Fibroblast of skin of left quadriceps (primary cell): ENCODE measurements around the gene DPH2.
A peak's percentile ranks its signal among the peaks of the same experiment; 100 is the strongest.

Experiments
- DNase-seq, 2 experiments: peaks; one replicate each; pipeline ENCODE4 v3.0.0-alpha.2; 2013; ENCODE audit warnings: low read depth in 2 of 2

Gene DPH2

DNA sequence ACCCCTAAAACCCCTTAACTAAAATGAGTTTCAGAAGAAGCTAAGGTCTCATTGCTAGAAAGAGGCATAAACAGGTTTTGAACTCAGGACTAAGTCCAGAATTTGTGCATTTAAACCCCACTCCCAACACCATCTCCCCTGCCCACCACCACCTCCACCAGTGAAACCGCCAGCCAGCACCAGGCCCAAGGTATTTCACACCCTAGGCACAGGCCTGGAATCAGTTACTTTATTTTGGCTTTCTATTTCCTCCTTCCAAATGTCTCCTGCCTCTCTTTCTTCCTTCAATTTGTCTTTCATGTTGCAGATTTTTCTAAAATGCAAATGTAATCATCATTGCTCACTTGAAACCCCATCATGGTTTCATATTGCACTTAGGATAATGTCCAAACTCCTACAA, 24.9 kb upstream of the DPH2 start:
- no peak for DNase-seq

DNA sequence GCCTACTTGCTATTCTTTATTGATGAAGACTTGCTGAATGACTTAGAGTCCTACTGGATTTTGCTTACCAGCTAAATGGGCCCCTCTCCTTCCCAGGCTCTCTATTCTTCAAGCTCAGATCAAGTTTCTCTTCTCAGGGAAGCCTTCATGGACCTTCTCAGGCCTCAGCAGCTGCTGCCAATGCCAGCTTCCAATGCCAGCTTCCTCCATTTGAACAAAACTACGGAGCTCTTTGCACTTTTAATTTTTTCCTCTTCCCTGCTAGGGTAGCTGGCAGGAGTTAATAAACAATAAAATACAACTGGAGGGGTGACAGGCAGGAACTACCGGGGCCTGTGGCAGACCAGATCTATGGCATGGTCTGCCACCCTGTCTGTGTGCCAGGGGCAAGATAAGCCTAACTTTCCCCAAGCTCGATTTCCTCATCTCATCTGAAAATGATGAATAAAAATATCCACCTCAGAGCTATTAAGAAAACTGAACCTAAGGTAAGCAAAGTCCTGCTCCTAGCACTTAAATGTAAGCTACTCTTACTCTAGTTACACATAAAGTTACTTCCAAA, 24.1 kb upstream of the DPH2 start:
- DNase-seq = no peak

- DNase-seq = peak; percentile 83 to 84
Observed at GRCh38 chr1:43946236-43947060, 23.4 kb upstream of the DPH2 start, which contains the start of gene IPO13. Gene IPO13 (plus strand): TSS chr1:43946950. CDS start chr1:43947601, 651 bp downstream.

- no peak for DNase-seq
Observed at GRCh38 chr1:43947061-43947873, 22.5 kb upstream of the DPH2 start.

DNA sequence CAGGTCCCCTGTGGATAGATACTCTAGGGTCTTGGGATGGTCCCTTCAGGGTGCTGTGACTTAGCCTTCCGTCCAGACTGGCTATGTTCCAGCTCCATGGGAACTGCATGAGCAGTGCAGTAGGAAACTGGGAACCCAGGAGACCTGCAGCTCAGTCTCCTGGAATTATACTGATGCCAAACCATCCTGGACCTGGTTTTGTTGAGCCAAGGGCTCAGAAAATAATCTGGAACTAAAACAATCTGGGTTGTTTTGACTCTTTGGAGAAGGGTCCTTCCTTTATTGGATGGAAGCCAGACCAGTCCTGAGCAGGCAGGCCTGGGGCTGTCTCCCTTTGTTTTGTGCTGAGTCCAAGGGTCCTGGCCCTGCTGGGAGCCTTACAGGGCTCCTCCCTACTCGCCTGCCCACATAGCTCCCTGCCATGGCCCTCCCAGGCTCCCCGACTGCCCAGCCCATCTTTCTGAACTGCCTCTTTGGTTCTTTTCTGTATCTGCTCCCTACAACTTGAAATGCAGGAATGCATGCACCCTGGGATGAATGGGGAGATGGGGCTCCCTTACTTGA, 21.9 kb upstream of the DPH2 start:
- no peak for DNase-seq

DNA sequence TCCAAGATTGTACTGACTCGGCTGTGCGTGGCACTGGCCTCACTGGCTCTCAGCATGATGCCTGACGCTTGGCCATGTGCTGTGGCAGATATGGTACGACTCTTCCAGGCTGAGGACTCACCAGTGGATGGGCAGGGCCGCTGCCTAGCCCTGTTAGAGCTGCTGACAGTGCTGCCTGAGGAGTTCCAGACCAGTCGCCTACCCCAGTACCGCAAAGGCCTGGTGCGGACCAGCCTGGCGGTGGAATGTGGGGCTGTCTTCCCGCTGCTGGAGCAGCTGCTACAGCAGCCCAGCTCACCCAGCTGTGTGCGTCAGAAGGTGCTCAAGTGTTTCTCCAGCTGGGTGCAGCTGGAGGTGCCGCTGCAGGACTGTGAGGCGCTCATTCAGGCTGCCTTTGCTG, 20.1 kb upstream of the DPH2 start:
- DNase-seq = no peak

GRCh38 chr1:43951021-43951985, 18.5 kb upstream of the DPH2 start:
- DNase-seq = no peak

DNA sequence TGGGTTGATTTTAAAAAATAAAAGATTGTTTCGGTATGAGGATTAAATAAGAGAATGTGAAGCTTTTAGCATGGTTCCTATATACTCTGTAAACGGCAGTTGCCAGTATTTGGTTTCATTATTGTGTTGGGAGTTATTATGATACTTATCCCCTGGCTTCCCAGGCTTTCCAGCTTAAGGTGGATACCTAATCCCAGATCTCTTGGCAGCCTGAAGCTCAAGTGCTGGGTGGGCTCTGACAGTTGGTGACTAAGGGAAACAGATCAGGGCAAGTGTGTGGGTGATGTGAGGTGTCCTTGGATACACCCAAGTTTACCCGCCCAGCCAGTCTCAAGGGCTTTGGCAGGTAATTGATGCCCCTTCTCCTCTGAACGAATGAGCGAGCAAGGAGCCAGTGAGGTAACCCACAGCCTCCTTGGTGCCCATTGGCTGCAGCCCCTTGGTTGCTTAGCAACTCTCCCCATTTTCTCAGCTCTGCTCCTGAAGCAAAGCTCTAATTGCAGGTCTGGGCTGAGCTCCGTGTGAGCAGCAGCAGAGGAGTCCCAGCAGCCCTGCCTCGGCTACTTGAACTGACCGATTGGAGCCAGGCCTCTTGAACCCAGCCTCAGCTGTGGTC, 17.0 kb upstream of the DPH2 start:
- DNase-seq = no peak

DNA sequence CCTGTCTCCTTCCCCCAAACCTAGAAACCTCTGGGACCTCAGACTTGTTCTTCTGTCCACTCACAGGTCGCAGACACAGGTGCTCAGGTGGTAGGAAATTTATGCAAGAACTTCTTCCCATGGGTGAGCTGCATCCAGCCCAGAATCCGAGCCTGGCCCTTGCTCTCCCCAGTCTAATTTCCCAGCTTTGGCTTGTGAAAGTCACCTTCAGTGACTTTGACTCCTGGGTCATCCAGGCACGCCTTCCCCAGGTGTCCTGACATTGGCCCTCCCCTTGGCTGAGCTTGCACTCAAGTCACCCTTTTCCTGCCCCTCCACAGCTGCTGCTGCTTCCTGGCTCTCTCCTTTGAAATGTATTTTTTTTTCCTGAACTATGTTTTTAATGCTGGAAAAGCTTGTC, 16.4 kb upstream of the DPH2 start:
- no peak for DNase-seq

DNA sequence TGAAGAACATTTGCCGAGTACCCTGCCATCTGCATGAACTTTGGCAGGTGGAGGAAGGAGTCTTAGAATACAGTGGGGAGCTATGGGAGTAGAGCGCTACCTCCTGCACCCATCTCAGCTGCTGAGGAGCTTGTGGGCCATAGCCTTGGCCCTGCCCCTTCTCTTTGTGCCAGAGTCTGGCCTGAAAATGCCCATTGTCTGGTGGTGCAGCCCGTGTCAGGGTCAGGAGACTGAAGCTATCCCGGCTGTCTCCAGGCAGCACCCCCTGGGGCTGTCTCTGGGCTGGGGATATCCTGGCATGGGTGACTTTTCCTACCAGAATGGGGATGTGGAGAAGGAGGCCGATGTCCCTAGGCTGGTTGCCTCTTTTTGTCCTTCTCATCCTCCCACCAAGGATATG, 15.8 kb upstream of the DPH2 start:
- no peak for DNase-seq

GRCh38 chr1:43956234-43956633, 13.6 kb upstream of the DPH2 start:
- no peak for DNase-seq

GRCh38 chr1:43957407-43958040, 12.3 kb upstream of the DPH2 start:
- no peak for DNase-seq

DNA sequence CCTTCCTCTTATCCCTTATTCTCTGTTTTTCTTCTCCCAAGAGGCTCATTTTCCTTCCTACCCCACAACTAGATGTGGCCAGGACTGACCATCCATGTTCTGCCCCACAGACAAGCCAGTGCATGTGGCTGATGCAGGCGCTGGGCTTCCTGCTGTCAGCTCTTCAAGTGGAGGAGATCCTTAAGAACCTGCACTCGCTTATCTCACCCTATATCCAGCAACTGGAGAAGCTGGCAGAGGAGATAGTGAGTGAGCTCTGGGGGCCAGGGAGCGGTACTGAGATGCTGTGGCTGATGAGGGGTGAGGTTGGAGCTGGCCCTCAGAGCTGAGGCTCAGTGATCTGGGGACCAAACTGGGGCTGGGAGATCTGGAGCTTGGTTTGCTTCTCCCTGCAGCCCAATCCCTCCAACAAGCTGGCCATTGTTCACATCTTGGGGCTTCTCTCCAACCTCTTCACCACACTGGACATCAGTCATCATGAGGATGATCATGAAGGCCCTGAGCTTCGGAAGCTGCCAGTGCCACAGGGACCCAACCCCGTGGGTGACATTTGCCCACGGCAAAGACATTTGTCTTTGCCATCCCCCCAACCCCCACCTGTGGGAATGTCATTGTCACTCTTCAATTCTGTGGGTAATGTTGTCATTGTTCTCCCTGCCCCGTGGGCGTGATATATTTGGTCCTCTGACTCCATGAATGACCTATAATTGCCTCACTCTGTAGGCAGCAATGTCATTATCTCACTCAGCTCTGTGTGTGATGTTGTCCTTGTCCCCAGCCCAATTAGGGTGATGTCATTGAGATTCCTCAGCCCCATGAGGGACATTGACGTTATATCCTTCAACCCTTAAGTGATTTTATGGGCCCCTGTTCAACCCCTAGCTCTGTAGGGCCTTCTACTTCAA, 11.2 kb upstream of the DPH2 start:
- no peak for DNase-seq

DNA sequence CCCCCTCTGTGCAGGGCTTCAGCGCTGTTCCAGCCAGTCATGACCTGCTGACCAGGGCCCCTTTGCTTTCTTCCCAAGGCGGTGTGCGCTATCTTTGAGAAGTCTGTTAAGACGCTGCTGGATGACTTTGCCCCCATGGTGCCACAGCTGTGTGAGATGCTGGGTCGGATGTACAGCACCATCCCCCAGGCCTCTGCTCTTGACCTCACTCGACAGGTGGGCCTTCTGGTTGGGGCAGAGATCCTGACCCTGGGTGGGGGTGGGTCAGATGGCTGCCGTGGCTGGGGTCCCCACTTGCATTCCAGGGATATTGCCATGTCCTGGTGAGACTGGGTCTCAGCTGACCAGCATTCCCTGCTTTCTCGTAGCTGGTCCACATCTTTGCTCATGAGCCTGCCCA, 9.0 kb upstream of the DPH2 start:
- no peak for DNase-seq

DNA sequence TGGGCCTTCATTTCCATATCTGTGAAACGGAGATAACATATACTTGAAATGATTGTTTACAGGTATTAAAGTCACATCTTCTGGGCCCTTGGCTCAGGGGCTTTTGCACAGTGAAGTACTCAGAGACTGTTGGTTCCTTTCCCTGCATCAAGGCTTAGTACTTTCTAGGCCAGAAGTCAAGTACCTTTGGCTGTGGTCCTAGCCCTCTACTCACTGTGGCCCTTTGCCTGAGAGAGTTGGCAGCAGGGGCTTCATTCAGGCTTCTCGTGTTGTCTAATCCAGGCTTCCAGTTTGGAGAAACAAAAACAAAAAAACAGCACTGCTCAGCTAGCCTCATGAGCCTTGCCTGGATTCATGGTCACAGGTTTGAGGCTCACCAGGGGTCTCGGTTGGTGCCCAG, 8.1 kb upstream of the DPH2 start:
- DNase-seq = no peak

- no peak for DNase-seq
Observed at GRCh38 chr1:43962324-43962723, 7.5 kb upstream of the DPH2 start.

- no peak for DNase-seq
Observed at GRCh38 chr1:43963006-43963405, 6.8 kb upstream of the DPH2 start.

GRCh38 chr1:43963890-43964289, 5.9 kb upstream of the DPH2 start:
- no peak for DNase-seq

- no peak for DNase-seq
Observed at GRCh38 chr1:43965316-43965715, 4.5 kb upstream of the DPH2 start.
